TTC549 (cell line): ENCODE measurements around the gene AADACL4.

Experiments used
- FAIRE-seq: peaks from 2 replicates; lab custom pipeline; 2012; peaks lifted over from hg19 to GRCh38; lab: Jason Lieb, UNC

Gene AADACL4

GRCh38 chr1:12613180-12613579, 30.7 kb upstream of the AADACL4 start:
- FAIRE-seq = no peak

GRCh38 chr1:12614402-12615158, 29.3 kb upstream of the AADACL4 start:
- FAIRE-seq = no peak

- FAIRE-seq = no peak
Measured at GRCh38 chr1:12615159-12615864, 28.6 kb upstream of the AADACL4 start.

GRCh38 chr1:12615865-12616708, 27.8 kb upstream of the AADACL4 start:
- FAIRE-seq = no peak

GRCh38 chr1:12616709-12617373, 27.0 kb upstream of the AADACL4 start:
- FAIRE-seq = no peak

- no peak for FAIRE-seq
Measured at GRCh38 chr1:12617511-12617900, 26.4 kb upstream of the AADACL4 start.

GRCh38 chr1:12617901-12618660, 25.8 kb upstream of the AADACL4 start, which contains the start of gene DHRS3:
DHRS3 (minus strand) TSS chr1:12618210; CDS start chr1:12617348, 862 bp downstream.
- no peak for FAIRE-seq

- FAIRE-seq = no peak
Measured at GRCh38 chr1:12618661-12618964, 25.3 kb upstream of the AADACL4 start.

- no peak for FAIRE-seq
Measured at GRCh38 chr1:12618965-12619791, 24.7 kb upstream of the AADACL4 start.

GRCh38 chr1:12619792-12620487, 23.9 kb upstream of the AADACL4 start:
- peak; percentile 36 for FAIRE-seq

GRCh38 chr1:12620488-12620865, 23.4 kb upstream of the AADACL4 start:
- no peak for FAIRE-seq

GRCh38 chr1:12620931-12621330, 23.0 kb upstream of the AADACL4 start:
- no peak for FAIRE-seq

- no peak for FAIRE-seq
Measured at GRCh38 chr1:12621346-12622335, 22.2 kb upstream of the AADACL4 start.

- FAIRE-seq = no peak
Measured at GRCh38 chr1:12622506-12622905, 21.4 kb upstream of the AADACL4 start.

- no peak for FAIRE-seq
Measured at GRCh38 chr1:12625276-12625675, 18.6 kb upstream of the AADACL4 start.

- no peak for FAIRE-seq
Measured at GRCh38 chr1:12626888-12627287, 17.0 kb upstream of the AADACL4 start.

- no peak for FAIRE-seq
Measured at GRCh38 chr1:12627296-12627695, 16.6 kb upstream of the AADACL4 start.

GRCh38 chr1:12629511-12629956, 14.4 kb upstream of the AADACL4 start:
- no peak for FAIRE-seq
